Measurements from ENCODE around the gene ANKRD40. TPM values are rescaled to one million over a fixed set of nuclear protein-coding genes. Genes with fewer than 3 reads are reported as not detected.

ANKRD40 gene
- total and polyA plus RNA-seq, 5 donors from 2014 or later: 3.8 to 24.0 (median 4.6) TPM

GRCh38 chr17:50676065-50676975 lies 31.4 kb downstream of the ANKRD40 start:
- Mint-ChIP-seq H3K27ac (no peak overlapping the region), H3K9me3 (no peaks in the 10 kb centered on the region), H3K36me3 (no peaks in the 10 kb centered on the region), H3K27me3 (no peaks in the 10 kb centered on the region), H3K4me3 (no peak overlapping the region), H3K4me1 (peaks cover 0 to 3% (median 2%) of the 10 kb centered on the region in 4 donors)
- no peaks in the 10 kb centered on the region for H3K9me3 ChIP-seq (ENCODE audit: control insufficient read depth in 2 of 2, low read length in 2 of 2)
- no peaks in the 10 kb centered on the region for H3K27me3 ChIP-seq (ENCODE audit: control insufficient read depth, insufficient read depth, low read length)
- no peak for DNase-seq
- H3K27ac ChIP-seq (ENCODE audit: insufficient read depth, low read length, poor library complexity, severe bottlenecking): no peak overlapping the region
- H3K4me3 ChIP-seq (ENCODE audit: low read depth, low read length): no peak overlapping the region
- no peak for ATAC-seq (ENCODE audit: low read depth in 2 of 2)
- no peaks in the 10 kb centered on the region for H3K4me1 ChIP-seq (ENCODE audit: control insufficient read depth, insufficient read depth, low read length, poor library complexity, severe bottlenecking)
- no peaks in the 10 kb centered on the region for H3K36me3 ChIP-seq (ENCODE audit: control insufficient read depth, insufficient read depth, low read length)

- no peak for ATAC-seq (ENCODE audit: low read depth in 2 of 2)
- no peak overlapping the region for H3K27ac ChIP-seq (ENCODE audit: insufficient read depth, low read length, poor library complexity, severe bottlenecking)
- H3K27me3 Mint-ChIP-seq: no peaks in the 10 kb centered on the region
- H3K9me3 ChIP-seq (ENCODE audit: control insufficient read depth in 2 of 2, low read length in 2 of 2): no peaks in the 10 kb centered on the region
- H3K36me3 ChIP-seq (ENCODE audit: control insufficient read depth, insufficient read depth, low read length): no peaks in the 10 kb centered on the region
- H3K36me3 Mint-ChIP-seq: no peaks in the 10 kb centered on the region
- no peaks in the 10 kb centered on the region for H3K27me3 ChIP-seq (ENCODE audit: control insufficient read depth, insufficient read depth, low read length)
- DNase-seq: no peak
- no peak overlapping the region for H3K4me3 Mint-ChIP-seq
- H3K4me1 ChIP-seq (ENCODE audit: control insufficient read depth, insufficient read depth, low read length, poor library complexity, severe bottlenecking): no peaks in the 10 kb centered on the region
- H3K4me3 ChIP-seq (ENCODE audit: low read depth, low read length): no peak overlapping the region
- no peak overlapping the region for H3K27ac Mint-ChIP-seq
- no peaks in the 10 kb centered on the region for H3K4me1 Mint-ChIP-seq
- H3K9me3 Mint-ChIP-seq: no peaks in the 10 kb centered on the region
Observed at GRCh38 chr17:50675627-50676026, 32.1 kb downstream of the ANKRD40 start.

GRCh38 chr17:50675190-50675589 lies 32.5 kb downstream of the ANKRD40 start:
- Histone ChIP-seq H3K27me3 (ENCODE audit: control insufficient read depth, insufficient read depth, low read length) (no peaks in the 10 kb centered on the region), H3K36me3 (ENCODE audit: control insufficient read depth, insufficient read depth, low read length) (no peaks in the 10 kb centered on the region), H3K9me3 (ENCODE audit: control insufficient read depth in 2 of 2, low read length in 2 of 2) (no peaks in the 10 kb centered on the region), H3K4me1 (ENCODE audit: control insufficient read depth, insufficient read depth, low read length, poor library complexity, severe bottlenecking) (no peaks in the 10 kb centered on the region), H3K4me3 (ENCODE audit: low read depth, low read length) (no peak overlapping the region), H3K27ac (ENCODE audit: insufficient read depth, low read length, poor library complexity, severe bottlenecking) (no peak overlapping the region)
- no peak overlapping the region for H3K4me3 Mint-ChIP-seq
- no peaks in the 10 kb centered on the region for H3K9me3 Mint-ChIP-seq
- no peak for ATAC-seq (ENCODE audit: low read depth in 2 of 2)
- H3K36me3 Mint-ChIP-seq: no peaks in the 10 kb centered on the region
- no peaks in the 10 kb centered on the region for H3K4me1 Mint-ChIP-seq
- H3K27ac Mint-ChIP-seq: no peak overlapping the region
- no peak for DNase-seq
- no peaks in the 10 kb centered on the region for H3K27me3 Mint-ChIP-seq

- Histone ChIP-seq H3K4me3 (ENCODE audit: low read depth, low read length) (no peak overlapping the region), H3K36me3 (ENCODE audit: control insufficient read depth, insufficient read depth, low read length) (no peaks in the 10 kb centered on the region), H3K27ac (ENCODE audit: insufficient read depth, low read length, poor library complexity, severe bottlenecking) (no peak overlapping the region), H3K4me1 (ENCODE audit: control insufficient read depth, insufficient read depth, low read length, poor library complexity, severe bottlenecking) (no peaks in the 10 kb centered on the region), H3K27me3 (ENCODE audit: control insufficient read depth, insufficient read depth, low read length) (no peaks in the 10 kb centered on the region), H3K9me3 (ENCODE audit: control insufficient read depth in 2 of 2, low read length in 2 of 2) (no peaks in the 10 kb centered on the region)
- Mint-ChIP-seq H3K27ac (no peak overlapping the region), H3K27me3 (no peaks in the 10 kb centered on the region), H3K9me3 (no peaks in the 10 kb centered on the region), H3K4me1 (no peaks in the 10 kb centered on the region), H3K36me3 (no peaks in the 10 kb centered on the region), H3K4me3 (no peak overlapping the region)
- no peak for ATAC-seq (ENCODE audit: low read depth in 2 of 2)
- no peak for DNase-seq
Observed at GRCh38 chr17:50672831-50673551, 34.7 kb downstream of the ANKRD40 start.

- DNase-seq: no peak
- H3K36me3 ChIP-seq (ENCODE audit: control insufficient read depth, insufficient read depth, low read length): no peaks in the 10 kb centered on the region
- H3K27ac ChIP-seq (ENCODE audit: insufficient read depth, low read length, poor library complexity, severe bottlenecking): no peak overlapping the region
- no peaks in the 10 kb centered on the region for H3K27me3 Mint-ChIP-seq
- H3K9me3 Mint-ChIP-seq: peaks cover 0 to 2% (median 0%) of the 10 kb centered on the region in 7 donors
- H3K4me1 ChIP-seq (ENCODE audit: control insufficient read depth, insufficient read depth, low read length, poor library complexity, severe bottlenecking): no peaks in the 10 kb centered on the region
- no peaks in the 10 kb centered on the region for H3K4me1 Mint-ChIP-seq
- no peaks in the 10 kb centered on the region for H3K27me3 ChIP-seq (ENCODE audit: control insufficient read depth, insufficient read depth, low read length)
- H3K36me3 Mint-ChIP-seq: no peaks in the 10 kb centered on the region
- no peak overlapping the region for H3K27ac Mint-ChIP-seq
- no peak overlapping the region for H3K4me3 Mint-ChIP-seq
- no peak for ATAC-seq (ENCODE audit: low read depth in 2 of 2)
- H3K9me3 ChIP-seq (ENCODE audit: control insufficient read depth in 2 of 2, low read length in 2 of 2): no peaks in the 10 kb centered on the region
- H3K4me3 ChIP-seq (ENCODE audit: low read depth, low read length): no peak overlapping the region
Observed at GRCh38 chr17:50672071-50672470, 35.6 kb downstream of the ANKRD40 start.

- Histone ChIP-seq H3K9me3 (ENCODE audit: control insufficient read depth in 2 of 2, low read length in 2 of 2) (no peaks in the 10 kb centered on the region), H3K27ac (ENCODE audit: insufficient read depth, low read length, poor library complexity, severe bottlenecking) (no peak overlapping the region), H3K4me3 (ENCODE audit: low read depth, low read length) (no peak overlapping the region), H3K4me1 (ENCODE audit: control insufficient read depth, insufficient read depth, low read length, poor library complexity, severe bottlenecking) (no peaks in the 10 kb centered on the region), H3K27me3 (ENCODE audit: control insufficient read depth, insufficient read depth, low read length) (no peaks in the 10 kb centered on the region), H3K36me3 (ENCODE audit: control insufficient read depth, insufficient read depth, low read length) (no peaks in the 10 kb centered on the region)
- Mint-ChIP-seq H3K27me3 (no peaks in the 10 kb centered on the region), H3K27ac (peak overlapping the region in 1 of 3 donors; percentile 17), H3K36me3 (no peaks in the 10 kb centered on the region), H3K4me3 (no peak overlapping the region), H3K9me3 (peaks cover 0 to 2% (median 0%) of the 10 kb centered on the region in 7 donors), H3K4me1 (peaks cover 0 to 3% (median 0%) of the 10 kb centered on the region in 4 donors)
- no peak for ATAC-seq (ENCODE audit: low read depth in 2 of 2)
- DNase-seq: no peak
Observed at GRCh38 chr17:50668838-50669581, 38.7 kb downstream of the ANKRD40 start.

- Mint-ChIP-seq H3K36me3 (no peaks in the 10 kb centered on the region), H3K27ac (peak overlapping the region in 2 of 3 donors; percentile 17 to 76), H3K9me3 (peaks cover 0 to 2% (median 0%) of the 10 kb centered on the region in 7 donors), H3K4me3 (no peak overlapping the region), H3K4me1 (peaks cover 0 to 3% (median 0%) of the 10 kb centered on the region in 4 donors), H3K27me3 (no peaks in the 10 kb centered on the region)
- Histone ChIP-seq H3K27ac (ENCODE audit: insufficient read depth, low read length, poor library complexity, severe bottlenecking) (no peak overlapping the region), H3K9me3 (ENCODE audit: control insufficient read depth in 2 of 2, low read length in 2 of 2) (no peaks in the 10 kb centered on the region), H3K4me1 (ENCODE audit: control insufficient read depth, insufficient read depth, low read length, poor library complexity, severe bottlenecking) (no peaks in the 10 kb centered on the region), H3K36me3 (ENCODE audit: control insufficient read depth, insufficient read depth, low read length) (no peaks in the 10 kb centered on the region), H3K4me3 (ENCODE audit: low read depth, low read length) (no peak overlapping the region), H3K27me3 (ENCODE audit: control insufficient read depth, insufficient read depth, low read length) (no peaks in the 10 kb centered on the region)
- DNase-seq: no peak
- ATAC-seq (ENCODE audit: low read depth in 2 of 2): no peak
Observed at GRCh38 chr17:50668025-50668837, 39.5 kb downstream of the ANKRD40 start.
